Measurements from ENCODE around the gene NOTCH4.
"Not testable (repeated sequence)": the region's sequence is repeated elsewhere in the genome, so short reads cannot be mapped to it uniquely, and the experiment has no call there.

The NOTCH4 gene

GRCh38 chr6:32216998-32217397 is 6.9 kb downstream of the NOTCH4 start:
- DNase-seq, result no peak

- no peak for DNase-seq
Observed at GRCh38 chr6:32216285-32216684, 7.6 kb downstream of the NOTCH4 start.

GRCh38 chr6:32215617-32216016 is 8.2 kb downstream of the NOTCH4 start:
- DNase-seq, result no peak

- DNase-seq, result no peak
Observed at GRCh38 chr6:32214126-32214525, 9.7 kb downstream of the NOTCH4 start.

- no peak for DNase-seq
Observed at GRCh38 chr6:32213649-32214048, 10.2 kb downstream of the NOTCH4 start.

- DNase-seq, result no peak
Observed at GRCh38 chr6:32212076-32212760, 11.6 kb downstream of the NOTCH4 start.

GRCh38 chr6:32211432-32211831 is 12.4 kb downstream of the NOTCH4 start:
- not testable (repeated sequence) for DNase-seq

- no peak for DNase-seq
Observed at GRCh38 chr6:32210191-32210601, 13.7 kb downstream of the NOTCH4 start.

GRCh38 chr6:32208996-32209395 is 14.9 kb downstream of the NOTCH4 start:
- DNase-seq, result no peak

- DNase-seq, result no peak
Observed at GRCh38 chr6:32204268-32204715, 19.6 kb downstream of the NOTCH4 start.

- DNase-seq, result no peak
Observed at GRCh38 chr6:32203426-32204267, 20.2 kb downstream of the NOTCH4 start.

GRCh38 chr6:32202186-32202585 is 21.7 kb downstream of the NOTCH4 start:
- no peak for DNase-seq

- no peak for DNase-seq
Observed at GRCh38 chr6:32200711-32201475, 23.0 kb downstream of the NOTCH4 start.

- no peak for DNase-seq
Observed at GRCh38 chr6:32198866-32199265, 25.0 kb downstream of the NOTCH4 start.

GRCh38 chr6:32198345-32198696 is 25.5 kb downstream of the NOTCH4 start:
- DNase-seq, result no peak

- DNase-seq, result peak; percentile 64 to 66
Observed at GRCh38 chr6:32196682-32197616, 26.9 kb downstream of the NOTCH4 start.

- peak; percentile 48 to 60 for DNase-seq
Observed at GRCh38 chr6:32195902-32196681, 27.8 kb downstream of the NOTCH4 start.

GRCh38 chr6:32195652-32195901 is 28.3 kb downstream of the NOTCH4 start:
- DNase-seq, result peak; percentile 100

GRCh38 chr6:32194825-32195651 is 28.8 kb downstream of the NOTCH4 start:
- peak; percentile 69 to 71 for DNase-seq

GRCh38 chr6:32194388-32194787 is 29.5 kb downstream of the NOTCH4 start:
- no peak for DNase-seq

GRCh38 chr6:32193096-32193495 is 30.8 kb downstream of the NOTCH4 start:
- not testable (repeated sequence) for DNase-seq

Data from inflammatory macrophage (primary cell).